ENCODE results near the gene PRR36. TPM values are rescaled to one million over a fixed set of nuclear protein-coding genes. Genes with fewer than 3 reads are reported as not detected.
A peak's percentile ranks its signal among the peaks of the same experiment; 100 is the strongest.

PRR36 gene
- total and polyA plus RNA-seq, 7 experiments from 2014 or later = 0.08 to 1.2 (median 0.11) TPM; not detected in 1

DNA sequence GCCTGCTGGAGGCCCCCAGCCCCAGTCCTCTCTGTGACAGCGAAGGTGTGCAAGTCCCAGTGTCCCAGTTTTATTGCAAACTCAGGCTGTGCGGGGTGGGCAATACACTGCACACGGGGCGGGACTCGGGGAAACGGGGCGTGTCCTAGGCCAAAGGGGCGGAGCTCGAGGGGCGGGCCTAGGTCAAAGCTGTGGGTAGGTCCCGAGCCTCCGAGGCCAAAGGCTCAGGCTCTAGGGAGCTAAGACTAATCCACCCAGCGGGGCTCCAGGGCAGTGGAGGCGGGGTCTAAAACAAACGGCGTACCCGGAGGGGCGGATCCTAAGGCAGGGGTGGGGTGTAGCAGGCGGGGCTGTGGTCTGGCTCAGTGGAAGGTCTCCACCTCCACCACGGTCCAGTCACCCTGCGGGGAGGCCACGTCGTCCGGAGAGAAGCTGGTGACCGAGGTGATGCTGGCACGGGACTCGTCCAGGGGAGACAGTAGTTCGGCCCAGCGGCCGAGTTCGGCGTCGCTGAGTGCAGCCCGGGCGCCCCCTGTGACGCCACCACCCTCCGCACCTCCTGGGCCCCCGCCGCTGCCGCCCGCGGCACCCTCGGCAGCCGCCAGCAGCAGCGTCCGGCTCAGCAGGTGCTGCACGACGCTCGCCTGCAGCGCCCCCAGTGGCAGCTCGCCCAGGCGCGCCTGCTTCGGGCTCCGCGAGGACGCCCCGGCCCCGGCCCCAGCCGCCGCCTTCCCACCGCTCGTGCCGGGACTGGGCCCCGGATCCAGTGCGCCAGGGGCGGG, 5.3 kb downstream of the PRR36 start:
- Histone ChIP-seq H3K36me3 (ENCODE audit: control insufficient read depth in 2 of 3, insufficient read depth in 3 of 3, low read length in 3 of 3) (no peaks in the 10 kb centered on the region), H3K27ac (ENCODE audit: low read depth, low read length) (peak overlapping the region; percentile 69), H3K4me1 (ENCODE audit: control insufficient read depth in 2 of 2, insufficient read depth in 2 of 2, low read length in 2 of 2) (peaks cover 12 to 19% of the 10 kb centered on the region in 2 donors), H3K27me3 (ENCODE audit: control insufficient read depth in 2 of 2, insufficient read depth in 2 of 2, low read length in 2 of 2) (peaks cover 0 to 2% of the 10 kb centered on the region in 2 donors), H3K9me3 (ENCODE audit: control insufficient read depth in 2 of 3, low read length in 3 of 3) (no peaks in the 10 kb centered on the region), H3K4me3 (ENCODE audit: low read length) (peak overlapping the region; percentile 74)
- ChIA-PET CTCF (interaction anchor here (0.6 to 2.0 kb wide), 16 partner anchors 8 to 712 kb away, joined by 3 to 13 read pairs (median 4); partner anchors contain the start of genes MAP2K7, SNAPC2 and TGFBR3L), POLR2A (interaction anchor here (0.7 to 1.7 kb wide), 10 partner anchors 11 to 799 kb away, joined by 3 to 16 read pairs (median 4); partner anchors contain the start of genes CERS4, MAP2K7, SNAPC2 and TIMM44)
- DNase-seq (peak in 8 of 9 donors; percentile 51 to 95 (median 89)), ATAC-seq (peak; percentile 83)
- Mint-ChIP-seq H3K4me3 (peak overlapping the region; percentile 69 to 87 (median 81)), H3K27me3 (peaks cover 0 to 62% (median 8%) of the 10 kb centered on the region in 5 donors), H3K36me3 (peaks cover 0 to 5% (median 0%) of the 10 kb centered on the region in 5 donors), H3K27ac (peak overlapping the region; percentile 34 to 90 (median 58)), H3K9me3 (peaks cover 0 to 5% (median 0%) of the 10 kb centered on the region in 11 donors), H3K4me1 (peaks cover 24 to 39% (median 36%) of the 10 kb centered on the region in 7 donors)
- intact Hi-C loops (cut with micrococcal nuclease) = loop anchor here (1.0 to 5.0 kb wide), 7 partner anchors 16 to 190 kb away; partner anchors contain the start of genes MAP2K7 (in 2 of the 2), SNAPC2 (in 2 of the 2) and TIMM44 (in 1 of the 2)

DNA sequence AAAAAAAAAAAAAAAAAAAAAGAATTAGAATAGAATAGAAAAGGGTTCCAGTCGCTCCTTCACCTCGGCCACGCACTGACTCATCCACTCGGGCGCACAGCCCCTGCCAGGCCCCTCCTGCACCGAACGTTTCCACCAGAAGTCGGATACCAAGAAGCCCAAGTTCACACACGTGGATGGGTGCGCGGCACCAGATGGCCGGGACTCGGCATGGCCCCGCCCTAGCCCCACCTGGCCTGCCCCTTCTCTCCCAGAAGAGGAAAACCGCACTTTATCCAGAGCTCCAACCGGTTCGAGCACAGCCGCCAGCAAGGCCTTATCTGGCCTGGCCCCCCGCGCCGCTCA, 5.9 kb downstream of the PRR36 start:
- Histone ChIP-seq H3K27ac (ENCODE audit: low read depth, low read length) (peak overlapping the region; percentile 69), H3K9me3 (ENCODE audit: control insufficient read depth in 2 of 3, low read length in 3 of 3) (no peaks in the 10 kb centered on the region), H3K36me3 (ENCODE audit: control insufficient read depth in 2 of 3, insufficient read depth in 3 of 3, low read length in 3 of 3) (no peaks in the 10 kb centered on the region), H3K27me3 (ENCODE audit: control insufficient read depth in 2 of 2, insufficient read depth in 2 of 2, low read length in 2 of 2) (peaks cover 0 to 2% of the 10 kb centered on the region in 2 donors), H3K4me1 (ENCODE audit: control insufficient read depth in 2 of 2, insufficient read depth in 2 of 2, low read length in 2 of 2) (peaks cover 12 to 19% of the 10 kb centered on the region in 2 donors), H3K4me3 (ENCODE audit: low read length) (peak overlapping the region; percentile 74)
- ChIA-PET CTCF (interaction anchor here (1.0 to 2.0 kb wide), 10 partner anchors 7 to 72 kb away, joined by 3 to 13 read pairs (median 5); partner anchors contain the start of gene SNAPC2), POLR2A (interaction anchor here (0.7 to 1.7 kb wide), 4 partner anchors 36 to 799 kb away, joined by 3 to 16 read pairs (median 5); partner anchors contain the start of genes MAP2K7, SNAPC2 and ZNF557)
- peaks cover 0 to 64% (median 8%) of the 10 kb centered on the region in 5 donors for H3K27me3 Mint-ChIP-seq
- H3K9me3 Mint-ChIP-seq = peaks cover 0 to 5% (median 0%) of the 10 kb centered on the region in 11 donors
- intact Hi-C loops (cut with micrococcal nuclease) = loop anchor here in 1 of 2 donors (5.0 kb wide), 1 partner anchor 134 kb away; no protein-coding TSS in a partner anchor
- peaks cover 24 to 36% (median 34%) of the 10 kb centered on the region in 7 donors for H3K4me1 Mint-ChIP-seq
- peak overlapping the region; percentile 69 to 87 (median 81) for H3K4me3 Mint-ChIP-seq
- peaks cover 0 to 3% (median 0%) of the 10 kb centered on the region in 5 donors for H3K36me3 Mint-ChIP-seq
- DNase-seq (peak in 1 of 9 donors; percentile 30), ATAC-seq (no peak)
- peak overlapping the region in 7 of 9 donors; percentile 30 to 90 (median 64) for H3K27ac Mint-ChIP-seq

DNA sequence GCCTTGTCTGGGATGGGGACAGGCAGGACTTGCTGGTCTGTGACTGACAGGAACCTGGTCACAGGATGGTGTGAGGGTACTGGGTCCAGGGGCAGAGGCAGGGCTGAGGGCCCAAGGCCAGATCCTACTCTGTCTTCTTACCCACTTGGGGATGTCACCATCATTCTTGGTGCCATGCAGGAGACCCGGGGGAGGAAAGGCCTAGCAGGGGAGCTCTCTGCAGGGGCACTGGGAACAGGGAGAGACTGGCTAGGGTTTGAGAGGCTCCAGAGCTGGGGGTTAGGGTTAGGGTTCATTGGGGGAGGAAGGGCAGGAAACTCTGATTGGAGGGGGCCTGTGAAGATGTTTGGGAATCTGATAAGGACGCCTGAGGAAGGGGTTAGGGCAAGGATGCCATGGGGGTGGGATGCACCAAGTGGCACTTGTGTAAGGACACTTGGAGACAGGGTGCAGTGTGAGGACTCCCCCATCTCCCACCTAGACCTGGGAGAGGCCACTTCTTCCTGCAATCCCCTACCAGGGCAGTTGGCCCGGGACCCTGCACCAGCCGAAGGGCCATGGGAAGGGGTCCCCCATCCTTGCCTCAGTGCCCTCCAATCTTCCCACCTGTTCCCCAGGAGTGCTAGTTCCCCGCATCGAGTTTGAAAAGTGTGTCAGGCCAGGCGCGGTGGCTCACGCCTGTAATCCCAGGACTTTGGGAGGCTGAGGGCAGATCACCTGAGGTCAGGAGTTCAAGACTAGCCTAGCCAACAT, 6.9 kb downstream of the PRR36 start:
- peaks cover 24 to 37% (median 30%) of the 10 kb centered on the region in 7 donors for H3K4me1 Mint-ChIP-seq
- intact Hi-C loops (cut with micrococcal nuclease) = loop anchor here in 1 of 2 donors (5.0 kb wide), 1 partner anchor 135 kb away; no protein-coding TSS in a partner anchor

DNA sequence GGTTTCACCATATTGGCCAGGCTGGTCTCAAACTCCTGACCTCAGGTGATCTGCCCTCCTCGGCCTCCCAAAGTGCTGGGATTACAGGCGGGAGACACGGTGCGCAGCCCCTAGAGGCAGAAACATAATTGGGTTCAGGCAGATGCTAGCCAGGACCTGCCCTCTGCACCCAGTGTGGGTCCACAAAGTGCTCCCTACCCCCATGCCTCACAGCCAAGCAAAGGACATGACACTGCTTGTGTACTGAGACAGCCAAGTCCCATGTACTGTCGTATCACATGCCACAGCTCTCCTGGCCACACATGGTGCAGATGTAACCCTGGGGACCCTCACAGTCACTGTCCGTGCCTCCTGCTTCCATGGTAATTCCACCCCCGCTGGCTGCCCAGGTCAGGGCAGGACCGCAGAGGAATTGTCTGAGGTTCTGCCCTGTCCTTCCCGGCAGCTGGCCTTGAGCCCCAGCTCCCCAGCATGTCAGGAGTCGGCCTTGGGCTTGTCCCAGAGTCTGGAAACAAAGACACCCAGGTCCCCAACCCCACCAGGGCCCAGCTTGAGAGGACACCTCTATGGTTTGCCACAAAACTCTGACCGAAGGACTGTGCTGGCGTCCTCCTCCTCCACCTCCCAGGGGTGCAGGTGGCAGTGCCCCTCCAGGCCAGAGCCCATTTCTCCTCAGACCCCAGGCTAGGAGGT, 7.6 kb downstream of the PRR36 start:
- ATAC-seq (no peak), DNase-seq (no peak)
- peak overlapping the region in 1 of 10 donors; percentile 37 for H3K4me3 Mint-ChIP-seq
- intact Hi-C loops (cut with micrococcal nuclease) = loop anchor here in 1 of 2 donors (5.0 kb wide), 1 partner anchor 136 kb away; no protein-coding TSS in a partner anchor
- no peaks in the 10 kb centered on the region for H3K36me3 Mint-ChIP-seq
- no peak overlapping the region for H3K27ac ChIP-seq (ENCODE audit: low read depth, low read length)
- H3K4me1 ChIP-seq (ENCODE audit: control insufficient read depth in 2 of 2, insufficient read depth in 2 of 2, low read length in 2 of 2) = peaks cover 8 to 16% of the 10 kb centered on the region in 2 donors
- H3K27ac Mint-ChIP-seq = no peak overlapping the region
- no peaks in the 10 kb centered on the region for H3K36me3 ChIP-seq (ENCODE audit: control insufficient read depth in 2 of 3, insufficient read depth in 3 of 3, low read length in 3 of 3)
- H3K27me3 ChIP-seq (ENCODE audit: control insufficient read depth in 2 of 2, insufficient read depth in 2 of 2, low read length in 2 of 2) = no peaks in the 10 kb centered on the region
- H3K27me3 Mint-ChIP-seq = peaks cover 0 to 55% (median 5%) of the 10 kb centered on the region in 5 donors
- H3K9me3 ChIP-seq (ENCODE audit: control insufficient read depth in 2 of 3, low read length in 3 of 3) = no peaks in the 10 kb centered on the region
- H3K9me3 Mint-ChIP-seq = peaks cover 0 to 4% (median 0%) of the 10 kb centered on the region in 11 donors
- H3K4me3 ChIP-seq (ENCODE audit: low read length) = no peak overlapping the region
- H3K4me1 Mint-ChIP-seq = peaks cover 18 to 33% (median 24%) of the 10 kb centered on the region in 7 donors
- ChIA-PET CTCF (no interaction called here), POLR2A (interaction anchor here (0.6 kb wide), 1 partner anchor 64 kb away, joined by 3 read pairs; no protein-coding TSS in a partner anchor)

More for the DNA sequence above, 6.9 kb downstream of the PRR36 start:
- Mint-ChIP-seq H3K27me3 (peaks cover 0 to 59% (median 8%) of the 10 kb centered on the region in 5 donors), H3K4me3 (peak overlapping the region in 4 of 10 donors; percentile 37 to 82 (median 60)), H3K27ac (no peak overlapping the region), H3K9me3 (peaks cover 0 to 5% (median 0%) of the 10 kb centered on the region in 11 donors), H3K36me3 (peaks cover 0 to 3% (median 0%) of the 10 kb centered on the region in 5 donors)
- ChIA-PET CTCF (no interaction called here), POLR2A (no interaction called here)
- no peak for ATAC-seq
- H3K27me3 ChIP-seq (ENCODE audit: control insufficient read depth in 2 of 2, insufficient read depth in 2 of 2, low read length in 2 of 2) = no peaks in the 10 kb centered on the region
- H3K36me3 ChIP-seq (ENCODE audit: control insufficient read depth in 2 of 3, insufficient read depth in 3 of 3, low read length in 3 of 3) = no peaks in the 10 kb centered on the region
- no peak overlapping the region for H3K27ac ChIP-seq (ENCODE audit: low read depth, low read length)
- H3K4me1 ChIP-seq (ENCODE audit: control insufficient read depth in 2 of 2, insufficient read depth in 2 of 2, low read length in 2 of 2) = peaks cover 12 to 16% of the 10 kb centered on the region in 2 donors
- DNase-seq = no peak
- no peaks in the 10 kb centered on the region for H3K9me3 ChIP-seq (ENCODE audit: control insufficient read depth in 2 of 3, low read length in 3 of 3)
- no peak overlapping the region for H3K4me3 ChIP-seq (ENCODE audit: low read length)

DNA sequence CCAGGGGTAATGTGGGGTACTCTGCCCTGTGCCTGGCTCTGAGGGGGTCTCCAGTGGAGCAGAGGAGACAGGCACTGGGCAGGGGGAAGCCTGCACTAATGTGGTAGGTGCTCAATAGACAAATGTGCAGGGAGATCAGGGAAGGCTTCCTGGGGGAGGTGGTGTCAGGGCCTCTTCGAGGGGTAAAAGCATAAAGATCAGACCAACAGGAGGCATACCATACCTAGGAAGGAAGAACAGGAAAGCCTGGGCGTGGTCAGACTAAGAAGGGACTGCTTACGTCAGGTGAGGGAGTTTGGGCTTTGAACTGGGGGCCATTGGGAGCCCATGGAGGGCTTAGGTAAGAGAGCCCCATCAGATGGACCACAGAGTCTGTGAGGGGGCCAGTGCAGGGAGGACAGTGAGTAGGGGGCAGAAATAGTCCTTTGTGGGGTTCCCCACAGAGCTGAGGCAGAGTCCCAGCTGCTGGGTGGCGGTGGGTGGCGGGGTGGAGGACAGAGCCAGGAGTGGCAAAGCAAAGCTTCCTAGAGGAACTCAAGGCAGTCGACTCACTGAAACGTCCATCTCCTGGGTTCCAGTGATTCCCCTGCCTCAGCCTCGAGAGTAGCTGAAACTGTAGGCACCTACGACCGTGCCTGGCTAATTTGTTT, 8.8 kb downstream of the PRR36 start:
- peaks cover 7 to 16% of the 10 kb centered on the region in 2 donors for H3K4me1 ChIP-seq (ENCODE audit: control insufficient read depth in 2 of 2, insufficient read depth in 2 of 2, low read length in 2 of 2)
- CTCF ChIA-PET = interaction anchor here (0.7 kb wide), 1 partner anchor 51 kb away, joined by 3 read pairs; no protein-coding TSS in a partner anchor

More for the DNA sequence above, 8.8 kb downstream of the PRR36 start:
- POLR2A ChIA-PET = no interaction called here
- DNase-seq (peak in 1 of 9 donors; percentile 53), ATAC-seq (no peak)
- no peak overlapping the region for H3K4me3 ChIP-seq (ENCODE audit: low read length)
- H3K27me3 Mint-ChIP-seq = peaks cover 0 to 58% (median 0%) of the 10 kb centered on the region in 5 donors
- H3K9me3 ChIP-seq (ENCODE audit: control insufficient read depth in 2 of 3, low read length in 3 of 3) = no peaks in the 10 kb centered on the region
- H3K4me3 Mint-ChIP-seq = peak overlapping the region in 9 of 10 donors; percentile 1 to 72 (median 47)
- H3K27ac Mint-ChIP-seq = peak overlapping the region in 5 of 9 donors; percentile 17 to 85 (median 69)
- no peak overlapping the region for H3K27ac ChIP-seq (ENCODE audit: low read depth, low read length)
- intact Hi-C loops (cut with micrococcal nuclease) = loop anchor here in 1 of 2 donors (5.0 kb wide), 1 partner anchor 137 kb away; no protein-coding TSS in a partner anchor
- H3K36me3 Mint-ChIP-seq = no peaks in the 10 kb centered on the region
- peaks cover 9 to 32% (median 19%) of the 10 kb centered on the region in 7 donors for H3K4me1 Mint-ChIP-seq
- H3K9me3 Mint-ChIP-seq = peaks cover 0 to 1% (median 0%) of the 10 kb centered on the region in 11 donors
- no peaks in the 10 kb centered on the region for H3K27me3 ChIP-seq (ENCODE audit: control insufficient read depth in 2 of 2, insufficient read depth in 2 of 2, low read length in 2 of 2)
- H3K36me3 ChIP-seq (ENCODE audit: control insufficient read depth in 2 of 3, insufficient read depth in 3 of 3, low read length in 3 of 3) = no peaks in the 10 kb centered on the region
